ENCODE measurements around the gene SPOCD1. TPM values are rescaled to one million over a fixed set of nuclear protein-coding genes. Genes with fewer than 3 reads are reported as not detected.

The SPOCD1 gene
- polyA plus RNA-seq, 1 of the 3 experiments (the other 2 are of a cell fraction), result 10.7 TPM

- TF ChIP-seq CTCF (IDR thresholded peaks at IDR 0.05) (peak; percentile 23), EZH2phosphoT487 (IDR thresholded peaks at IDR 0.05; ENCODE audit: borderline replicate concordance, low read depth) (no peak), ELF1 (IDR thresholded peaks at IDR 0.05) (no peak), RAD21 (IDR thresholded peaks at IDR 0.05; ENCODE audit: low read length) (peak; percentile 26; the same call in 1 of the 2 replicates), TAF1 (IDR thresholded peaks at IDR 0.05; ENCODE audit: borderline replicate concordance, low read depth, low read length) (no peak)
Observed at GRCh38 chr1:31759298-31760023, 56.4 kb downstream of the SPOCD1 start (continued).

GRCh38 chr1:31758823-31759222 lies 57.0 kb downstream of the SPOCD1 start:
- Histone ChIP-seq H3K79me2 (ENCODE audit: insufficient read depth) (peaks cover 18% of the 10 kb centered on the region; the same call in 1 of the 2 replicates), H3F3A (replicated peaks; ENCODE audit: insufficient read depth) (peaks cover 2% of the 10 kb centered on the region), H3K27me3 (ENCODE audit: insufficient read depth) (no peaks in the 10 kb centered on the region), H3K4me3 (ENCODE audit: low read depth in 2 of 2, low read length in 1 of 2) (no peak overlapping the region), H4K20me1 (ENCODE audit: insufficient read depth) (peaks cover 17% of the 10 kb centered on the region; the same call in 1 of the 2 replicates), H3K4me2 (no peak overlapping the region), H3K27ac (ENCODE audit: low read depth in 2 of 2, low read length in 1 of 2) (no peak overlapping the region), H3K36me3 (replicated peaks in 1 of 2; ENCODE audit: control insufficient read depth in 1 of 2, insufficient read depth in 2 of 2, low read length in 1 of 2) (peaks cover 0 to 2% of the 10 kb centered on the region in 2 experiments), H3K9me3 (no peaks in the 10 kb centered on the region), H3K4me1 (ENCODE audit: control insufficient read depth in 1 of 2, insufficient read depth in 2 of 2, low read depth in 1 of 2, low read length in 1 of 2) (peaks cover 41 to 58% of the 10 kb centered on the region in 2 experiments), H3K9me2 (no peaks in the 10 kb centered on the region), H3K9ac (no peak overlapping the region), H2AFZ (ENCODE audit: low read depth) (no peak overlapping the region)
- no peak for DNase-seq
- ChIA-PET POLR2A (no interaction called here), CTCF (interaction anchor here (0.6 to 25.0 kb wide), 9 partner anchors 10 to 205 kb away, joined by 3 to 707 read pairs (median 6); partner anchors contain the start of genes COL16A1 and PTP4A2)
- 96% methylated on average over 7 of the region's 7 CpGs for WGBS (ENCODE audit: low lambda C conversion rate)
- TF ChIP-seq CHD2 (IDR thresholded peaks at IDR 0.05; ENCODE audit: low read length, partially characterized antibody), result no peak
- TF ChIP-seq FOXM1 (IDR thresholded peaks at IDR 0.05; ENCODE audit: low read depth), result no peak
- TF ChIP-seq NRF1 (IDR thresholded peaks at IDR 0.05; ENCODE audit: low read depth, low read length), result no peak
- TF ChIP-seq ZBTB33 (IDR thresholded peaks at IDR 0.05; ENCODE audit: borderline replicate concordance, low read depth), result no peak
- TF ChIP-seq ELF1 (IDR thresholded peaks at IDR 0.05), result no peak
- TF ChIP-seq FOXJ3 (CRISPR knock-in tag; IDR thresholded peaks at IDR 0.05), result no peak
- TF ChIP-seq CTCF (IDR thresholded peaks at IDR 0.05), result no peak
- TF ChIP-seq GABPA (IDR thresholded peaks at IDR 0.05; ENCODE audit: low read depth), result no peak
- TF ChIP-seq NFIC (IDR thresholded peaks at IDR 0.05; ENCODE audit: borderline replicate concordance), result no peak
- TF ChIP-seq MXI1 (IDR thresholded peaks at IDR 0.05; ENCODE audit: low read depth, low read length), result no peak
- no peak for TF ChIP-seq JUND (IDR thresholded peaks at IDR 0.05)
- TF ChIP-seq POLR2AphosphoS5 (IDR thresholded peaks at IDR 0.05; ENCODE audit: low read depth, low read length), result no peak
- no peak for TF ChIP-seq RFX5 (IDR thresholded peaks at IDR 0.05; ENCODE audit: low read length)
- TF ChIP-seq YY1 (IDR thresholded peaks at IDR 0.05; ENCODE audit: low read depth), result no peak
- TF ChIP-seq IRF3 (IDR thresholded peaks at IDR 0.05; ENCODE audit: low read depth, low read length), result no peak

All from SK-N-SH (cell line).